CD4-positive, alpha-beta T cell treated with Interleukin-4 for 4 hours (primary cell): ENCODE results near the gene ANKRD40.

Source experiments
- DNase-seq: peaks from one replicate; pipeline ENCODE4 v3.0.0-alpha.2; 2020

The ANKRD40 gene

GRCh38 chr17:50668025-50668837 lies 39.5 kb downstream of the ANKRD40 start:
- DNase-seq: no peak

- no peak for DNase-seq
Observed at GRCh38 chr17:50667259-50668024, 40.3 kb downstream of the ANKRD40 start.

- no peak for DNase-seq
Observed at GRCh38 chr17:50666316-50666715, 41.4 kb downstream of the ANKRD40 start.

- DNase-seq: no peak
Observed at GRCh38 chr17:50665838-50666237, 41.9 kb downstream of the ANKRD40 start.

- no peak for DNase-seq
Observed at GRCh38 chr17:50664788-50665458, 42.8 kb downstream of the ANKRD40 start.

GRCh38 chr17:50663812-50664374 lies 43.8 kb downstream of the ANKRD40 start:
- DNase-seq: no peak

- DNase-seq: no peak
Observed at GRCh38 chr17:50662632-50663225, 45.0 kb downstream of the ANKRD40 start.

GRCh38 chr17:50661795-50662391 lies 45.8 kb downstream of the ANKRD40 start:
- no peak for DNase-seq

GRCh38 chr17:50661348-50661747 lies 46.4 kb downstream of the ANKRD40 start:
- DNase-seq: no peak

GRCh38 chr17:50660887-50661345 lies 46.8 kb downstream of the ANKRD40 start:
- no peak for DNase-seq

GRCh38 chr17:50660042-50660886 lies 47.5 kb downstream of the ANKRD40 start:
- DNase-seq: no peak

- DNase-seq: no peak
Observed at GRCh38 chr17:50659179-50659578, 48.5 kb downstream of the ANKRD40 start.

- DNase-seq: no peak
Observed at GRCh38 chr17:50658616-50659015, 49.1 kb downstream of the ANKRD40 start.

GRCh38 chr17:50657627-50658026 lies 50.1 kb downstream of the ANKRD40 start:
- DNase-seq: no peak

- no peak for DNase-seq
Observed at GRCh38 chr17:50657054-50657453, 50.7 kb downstream of the ANKRD40 start.

- DNase-seq: no peak
Observed at GRCh38 chr17:50656509-50656908, 51.2 kb downstream of the ANKRD40 start.

GRCh38 chr17:50653738-50654137 lies 54.0 kb downstream of the ANKRD40 start:
- no peak for DNase-seq

GRCh38 chr17:50651661-50652060 lies 56.1 kb downstream of the ANKRD40 start:
- no peak for DNase-seq

GRCh38 chr17:50649042-50649908 lies 58.4 kb downstream of the ANKRD40 start:
- DNase-seq: no peak

- DNase-seq: no peak
Observed at GRCh38 chr17:50647187-50647586, 60.5 kb downstream of the ANKRD40 start.
